Fibroblast of villous mesenchyme (primary cell): ENCODE data around the gene APBB2. TPM values are rescaled to one million over a fixed set of nuclear protein-coding genes. Genes with fewer than 3 reads are reported as not detected.

ENCODE experiments used
- DNase-seq: peaks from one replicate; pipeline ENCODE4 v3.0.0-alpha.2; 2010; ENCODE audit warnings: low read depth
- H3K4me3 ChIP-seq: 2 replicates; pipeline ENCODE4 v1.5.1; 2011; ENCODE audit warnings: low read depth, mild to moderate bottlenecking, low read length
- total RNA-seq: library from RNA; depleted of rRNA; stranded (reverse); fragments of >200 nt; gene quantifications from 2 replicates; pipeline ENCODE4 v1.2.3, GENCODE V29; 2012
- TF ChIP-seq, protein P1 (sequence below): IDR thresholded peaks from 2 replicates; pipeline ENCODE4 v1.5.1; 2012; ENCODE audit warnings: low read depth, mild to moderate bottlenecking, low read length; ENCODE audit not compliant: insufficient read depth

The APBB2 gene
- total RNA-seq, 1 donor, result 133 TPM

DNA sequence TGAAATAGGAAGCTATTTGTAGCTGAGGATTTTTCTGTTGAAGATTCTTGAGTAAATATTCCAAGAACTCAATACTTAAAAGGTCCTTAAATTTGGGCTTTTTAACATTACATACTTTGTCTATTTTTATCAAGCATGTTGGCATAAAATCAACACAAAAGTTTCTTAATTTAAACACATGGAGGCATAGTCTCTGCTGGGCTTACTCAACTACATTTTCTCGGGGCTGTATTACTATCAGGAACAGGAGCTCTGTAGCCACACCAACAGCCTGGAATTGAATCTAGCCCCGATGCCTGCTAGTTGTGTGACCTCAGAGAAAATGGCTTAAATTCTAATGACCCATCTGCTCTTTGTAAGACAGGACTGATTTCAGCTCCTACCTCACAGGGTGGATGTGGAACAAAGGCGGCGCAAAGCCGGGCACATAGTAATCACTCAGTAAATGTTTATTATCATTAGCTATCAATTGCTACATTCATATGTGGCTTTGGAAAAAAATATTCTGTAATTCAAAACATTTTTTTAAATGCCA is 257.6 kb downstream of the APBB2 start:
- H3K4me3 ChIP-seq, result no peak overlapping the region
- TF ChIP-seq, protein P1, sequence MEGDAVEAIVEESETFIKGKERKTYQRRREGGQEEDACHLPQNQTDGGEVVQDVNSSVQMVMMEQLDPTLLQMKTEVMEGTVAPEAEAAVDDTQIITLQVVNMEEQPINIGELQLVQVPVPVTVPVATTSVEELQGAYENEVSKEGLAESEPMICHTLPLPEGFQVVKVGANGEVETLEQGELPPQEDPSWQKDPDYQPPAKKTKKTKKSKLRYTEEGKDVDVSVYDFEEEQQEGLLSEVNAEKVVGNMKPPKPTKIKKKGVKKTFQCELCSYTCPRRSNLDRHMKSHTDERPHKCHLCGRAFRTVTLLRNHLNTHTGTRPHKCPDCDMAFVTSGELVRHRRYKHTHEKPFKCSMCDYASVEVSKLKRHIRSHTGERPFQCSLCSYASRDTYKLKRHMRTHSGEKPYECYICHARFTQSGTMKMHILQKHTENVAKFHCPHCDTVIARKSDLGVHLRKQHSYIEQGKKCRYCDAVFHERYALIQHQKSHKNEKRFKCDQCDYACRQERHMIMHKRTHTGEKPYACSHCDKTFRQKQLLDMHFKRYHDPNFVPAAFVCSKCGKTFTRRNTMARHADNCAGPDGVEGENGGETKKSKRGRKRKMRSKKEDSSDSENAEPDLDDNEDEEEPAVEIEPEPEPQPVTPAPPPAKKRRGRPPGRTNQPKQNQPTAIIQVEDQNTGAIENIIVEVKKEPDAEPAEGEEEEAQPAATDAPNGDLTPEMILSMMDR, result no peak
- DNase-seq, result no peak

DNA sequence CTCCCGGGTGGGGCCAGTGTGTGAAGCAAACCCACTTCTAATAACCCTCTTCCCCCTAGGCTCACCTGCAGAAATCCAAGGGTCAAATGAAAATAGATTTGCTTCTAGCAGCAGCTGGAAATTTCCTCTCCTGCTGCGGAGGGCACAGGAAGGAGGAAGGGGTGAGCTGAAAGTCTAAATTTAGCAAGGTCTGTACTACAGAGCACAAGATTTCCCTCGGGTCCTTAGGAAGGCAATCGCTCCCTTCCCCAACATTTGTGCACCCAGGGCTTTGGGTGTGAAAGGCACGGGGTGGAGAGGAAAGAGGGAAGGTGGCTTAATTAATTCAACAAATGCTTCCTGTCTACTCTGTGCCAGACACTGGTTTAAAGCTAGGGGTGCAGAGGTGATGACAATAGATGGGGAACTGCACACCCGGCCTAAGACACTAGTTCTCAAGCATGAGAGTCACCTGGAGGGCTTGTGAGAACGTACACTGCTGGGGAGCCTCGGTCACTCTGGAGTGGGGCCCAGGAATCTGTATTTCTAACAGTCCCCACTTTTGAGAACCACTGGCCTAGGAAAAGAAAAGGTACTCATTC is 260.2 kb downstream of the APBB2 start:
- TF ChIP-seq, protein P1, result no peak
- no peak overlapping the region for H3K4me3 ChIP-seq
- DNase-seq, result no peak

DNA sequence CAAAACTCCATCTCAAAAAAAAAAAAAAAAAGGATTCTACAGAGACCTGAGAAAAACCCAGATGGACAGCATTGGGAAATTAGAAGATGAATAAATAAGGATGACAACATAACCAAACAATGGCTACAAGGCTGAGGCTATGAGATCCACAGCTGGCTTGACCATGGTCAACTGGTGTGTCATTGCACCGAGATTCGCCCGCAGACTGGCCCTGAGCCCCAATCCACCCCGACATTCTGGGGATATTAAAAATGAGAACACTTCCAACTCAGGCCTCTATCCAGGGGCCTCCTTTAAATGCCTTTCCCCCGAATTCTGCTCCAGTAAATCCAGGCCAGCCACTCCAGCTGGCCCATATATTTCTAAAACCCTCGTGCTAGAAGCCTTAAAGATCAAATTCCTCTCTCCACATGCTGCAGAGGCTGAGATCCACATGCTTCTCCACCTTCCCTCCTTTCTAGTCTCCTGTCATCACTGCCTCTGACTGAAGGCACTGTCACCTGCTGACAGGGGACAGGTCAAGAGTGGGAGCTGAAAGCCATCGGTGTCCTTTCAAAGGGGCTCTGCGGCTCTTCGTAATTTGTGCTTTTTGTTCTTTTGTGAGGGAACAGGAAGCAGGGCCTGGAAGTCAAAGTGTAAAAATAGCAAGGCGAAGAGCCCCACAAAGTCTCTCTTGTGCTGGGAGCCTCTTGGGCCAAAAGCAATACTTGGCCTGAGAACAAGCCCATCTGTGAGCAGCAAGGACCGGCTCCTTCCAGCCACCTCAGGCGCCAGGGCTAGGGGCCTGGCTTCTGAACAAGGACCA is 260.9 kb downstream of the APBB2 start:
- TF ChIP-seq, protein P1, result no peak
- H3K4me3 ChIP-seq, result no peak overlapping the region
- no peak for DNase-seq

DNA sequence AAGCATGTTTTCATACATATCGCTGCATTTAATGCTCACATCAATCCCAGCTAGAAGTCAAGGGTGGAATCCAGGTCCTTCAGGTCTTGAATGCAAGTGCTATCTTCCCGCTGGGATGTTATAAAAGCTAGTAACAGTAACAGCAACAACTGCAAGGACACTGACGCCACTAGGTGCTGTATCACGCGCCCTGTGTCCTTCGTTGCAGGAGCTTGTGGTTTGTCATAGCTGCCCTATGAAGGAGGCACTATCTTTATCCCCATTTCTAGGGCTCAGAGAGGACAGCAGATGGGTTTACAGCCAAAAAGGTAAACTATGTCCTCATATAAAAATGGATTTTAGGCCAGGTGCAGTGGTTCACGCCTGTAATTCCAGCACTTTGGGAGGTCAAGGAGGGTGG is 261.7 kb downstream of the APBB2 start:
- DNase-seq, result no peak
- TF ChIP-seq, protein P1, result no peak
- H3K4me3 ChIP-seq, result no peak overlapping the region

DNA sequence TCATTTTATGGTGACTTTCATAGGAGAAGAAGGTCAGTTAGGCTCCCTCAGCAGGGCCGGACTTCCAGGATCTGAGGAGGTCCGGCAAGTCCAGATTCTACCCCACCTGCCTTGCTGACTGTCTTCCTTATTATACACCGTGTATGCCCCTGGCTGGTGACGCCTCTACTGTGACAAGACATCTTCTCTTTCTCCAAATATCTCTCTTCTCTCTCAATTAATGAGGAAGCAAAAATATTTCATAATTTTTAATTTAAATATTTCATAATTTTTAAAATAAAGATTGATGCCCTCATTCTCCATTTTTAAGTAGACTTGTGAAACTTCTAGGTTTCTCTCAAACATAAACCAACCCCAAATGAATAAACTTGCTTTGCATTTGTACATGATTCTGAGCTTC is 262.1 kb downstream of the APBB2 start:
- TF ChIP-seq, protein P1, result no peak
- DNase-seq, result no peak
- H3K4me3 ChIP-seq, result no peak overlapping the region

DNA sequence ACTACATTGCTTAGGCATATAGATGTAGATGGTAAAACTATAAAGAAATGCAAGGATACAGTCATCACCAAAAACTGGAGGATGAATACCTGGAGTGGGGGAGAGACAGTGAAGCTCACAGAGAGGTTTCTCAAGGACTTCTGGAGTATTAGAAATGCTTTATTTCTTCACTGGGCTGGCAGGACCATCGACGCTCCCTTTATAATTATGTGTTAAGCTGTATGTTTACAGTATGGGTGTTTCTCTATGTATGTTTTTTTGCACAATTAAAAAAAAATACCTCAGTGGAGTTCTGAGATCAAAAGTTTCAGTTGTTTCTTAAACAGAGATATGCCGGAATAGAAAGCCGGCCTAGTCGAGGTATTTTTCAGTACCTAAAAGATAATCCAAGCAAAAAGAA is 263.3 kb downstream of the APBB2 start:
- no peak for DNase-seq
- TF ChIP-seq, protein P1, result no peak
- no peak overlapping the region for H3K4me3 ChIP-seq
